HT-29 (cell line): ENCODE measurements around the gene NRP2. TPM values are rescaled to one million over a fixed set of nuclear protein-coding genes. Genes with fewer than 3 reads are reported as not detected.
A peak's percentile ranks its signal among the peaks of the same experiment; 100 is the strongest.

Source experiments
- DNase-seq: peaks from one replicate; pipeline ENCODE4 v3.0.0-alpha.2; 2015; ENCODE audit warnings: low spot score
- total RNA-seq: library from RNA; depleted of rRNA; stranded (reverse); fragments of >200 nt; shearing (Covaris generic); gene quantifications from 2 replicates; pipeline ENCODE4 v1.2.3, GENCODE V29; 2014

Gene NRP2
- total RNA-seq, 1 experiment from 2014 or later = 1.1 TPM

DNA sequence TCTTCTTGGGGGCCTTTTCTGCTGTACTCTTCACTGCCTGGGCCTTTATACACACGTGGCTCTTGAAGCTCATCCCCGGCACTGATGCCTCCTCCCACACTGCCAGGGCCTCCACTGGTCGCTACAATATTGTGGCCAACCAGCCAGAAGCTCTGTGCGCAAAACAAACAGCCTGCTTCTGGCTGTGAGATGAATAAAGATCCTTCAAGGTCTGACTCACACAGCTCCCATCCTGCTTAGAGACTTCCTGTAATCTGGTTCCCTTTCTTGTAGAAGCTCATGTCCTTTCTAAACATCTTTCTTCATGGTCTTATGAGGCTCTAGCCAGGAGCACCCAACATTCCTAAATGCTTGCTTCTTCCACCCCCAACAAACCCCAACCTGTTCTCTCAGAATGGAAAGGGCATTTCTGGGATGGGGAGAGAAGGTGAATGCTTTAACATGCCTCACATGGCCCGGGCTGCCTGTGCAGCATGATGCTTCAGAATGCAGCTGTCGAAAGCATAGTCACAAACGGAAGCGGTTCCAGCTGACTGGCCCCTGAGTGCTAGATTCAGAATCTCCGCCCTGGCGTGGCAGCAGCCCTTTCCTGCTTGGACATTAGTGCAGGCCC is 24.6 kb downstream of the NRP2 start:
- DNase-seq = peak; percentile 14

DNA sequence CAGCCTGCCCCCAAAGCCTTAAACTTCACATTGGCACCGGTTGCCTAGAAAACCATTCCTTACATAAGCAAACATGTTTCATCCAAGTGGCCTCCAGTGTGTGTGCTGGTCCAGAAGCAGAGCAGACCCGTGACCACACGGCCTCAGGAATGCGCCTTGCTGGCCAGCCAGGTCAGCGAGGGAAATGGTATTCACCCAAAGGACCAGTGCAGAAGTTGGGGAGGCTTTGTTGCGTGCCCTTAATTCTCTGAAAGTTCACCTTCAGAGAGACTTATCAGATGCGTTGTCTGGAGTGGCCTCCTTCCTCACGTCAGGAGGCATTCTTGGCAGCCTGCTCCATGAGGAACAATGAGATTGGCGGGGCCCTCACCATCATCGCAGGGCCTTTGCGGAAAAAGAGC is 25.9 kb downstream of the NRP2 start:
- no peak for DNase-seq

DNA sequence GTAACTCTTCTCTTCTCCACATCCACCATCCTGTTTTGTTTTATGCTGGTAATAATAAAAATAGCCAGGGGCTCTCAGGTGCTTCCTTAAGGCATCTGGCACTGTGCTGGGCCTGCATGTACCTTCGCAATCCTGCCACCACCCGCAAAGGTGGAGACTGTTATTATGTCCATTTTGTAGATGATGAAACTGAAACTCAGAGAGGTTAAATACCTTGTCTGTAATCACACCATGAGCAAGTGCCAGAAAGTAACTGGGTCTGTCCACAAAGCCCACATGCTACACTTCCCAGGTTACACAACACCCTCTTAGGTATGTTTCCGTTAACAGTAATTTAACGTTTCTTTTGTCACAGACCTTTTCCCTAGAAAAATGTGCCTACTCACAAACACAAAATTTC is 27.0 kb downstream of the NRP2 start:
- DNase-seq = no peak

DNA sequence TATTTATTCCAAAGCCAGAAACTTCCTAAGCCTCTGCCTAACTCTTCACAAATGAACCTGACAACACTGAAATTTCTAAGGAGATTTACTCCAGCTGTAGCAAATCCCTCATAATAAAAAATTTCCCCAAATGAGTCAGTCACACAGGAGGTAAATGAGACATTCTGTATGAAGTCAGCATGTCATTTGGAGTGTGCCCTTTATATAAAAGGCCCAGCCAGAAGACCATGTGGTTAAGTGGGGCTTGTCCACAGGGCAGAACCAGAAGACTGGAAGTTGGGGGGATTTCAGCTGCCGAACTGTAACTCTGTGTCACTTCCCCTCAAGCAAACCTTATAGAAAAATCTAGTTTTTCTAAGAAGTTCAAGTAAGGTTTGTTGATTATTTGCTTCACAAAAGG is 30.2 kb downstream of the NRP2 start:
- no peak for DNase-seq

DNA sequence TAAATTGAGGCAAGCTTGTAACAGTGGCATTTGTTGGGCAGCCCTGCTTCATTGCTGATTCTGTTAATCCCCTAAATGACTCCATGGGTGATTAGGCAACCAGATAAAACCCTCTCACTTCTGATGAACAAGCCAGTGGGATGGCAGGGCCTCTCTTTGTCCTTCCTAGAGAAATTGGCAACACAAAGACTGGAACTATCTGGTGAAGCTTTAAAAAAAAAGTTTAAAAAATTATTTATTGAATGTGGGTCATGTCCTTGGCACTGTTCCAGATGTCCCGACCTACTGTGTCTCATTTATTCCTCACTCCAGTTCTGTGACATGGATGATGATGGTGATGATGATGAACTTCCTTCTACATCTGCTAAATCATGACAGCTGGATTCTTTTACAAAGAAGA is 30.8 kb downstream of the NRP2 start:
- DNase-seq = no peak

DNA sequence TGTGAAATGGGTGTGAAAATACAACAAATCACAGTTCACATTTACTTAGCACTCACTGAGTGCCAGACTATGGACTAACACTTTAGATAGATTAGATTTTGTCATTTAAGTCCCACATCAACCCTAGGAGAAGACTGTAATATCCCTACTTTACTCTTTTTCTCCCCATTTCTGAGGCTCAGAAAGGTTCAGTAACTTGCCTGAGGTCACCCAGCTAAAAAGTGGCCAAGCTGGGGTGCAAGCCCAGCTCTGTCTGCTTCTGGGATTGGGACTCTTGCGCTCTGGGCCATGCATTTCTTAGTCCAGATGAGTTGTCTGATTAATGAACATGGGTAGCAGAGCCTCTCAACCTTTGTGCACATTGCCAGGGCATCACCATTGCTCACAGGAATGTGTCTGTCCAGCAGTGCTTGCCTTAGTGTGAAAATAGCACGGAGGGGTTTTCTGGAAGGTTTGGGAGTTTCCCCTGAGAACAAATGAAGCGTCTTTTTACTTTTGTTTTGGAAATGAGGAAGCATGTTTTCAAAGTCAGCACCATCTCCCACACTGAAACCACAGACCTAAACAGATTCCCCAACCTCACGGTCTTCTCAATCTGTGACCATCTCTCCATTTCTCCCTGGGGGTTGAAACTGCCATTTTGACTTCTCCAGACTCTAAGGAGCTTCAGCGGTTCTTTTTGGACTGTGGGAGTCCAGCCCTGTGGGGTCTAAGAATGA is 31.9 kb downstream of the NRP2 start:
- DNase-seq = no peak

DNA sequence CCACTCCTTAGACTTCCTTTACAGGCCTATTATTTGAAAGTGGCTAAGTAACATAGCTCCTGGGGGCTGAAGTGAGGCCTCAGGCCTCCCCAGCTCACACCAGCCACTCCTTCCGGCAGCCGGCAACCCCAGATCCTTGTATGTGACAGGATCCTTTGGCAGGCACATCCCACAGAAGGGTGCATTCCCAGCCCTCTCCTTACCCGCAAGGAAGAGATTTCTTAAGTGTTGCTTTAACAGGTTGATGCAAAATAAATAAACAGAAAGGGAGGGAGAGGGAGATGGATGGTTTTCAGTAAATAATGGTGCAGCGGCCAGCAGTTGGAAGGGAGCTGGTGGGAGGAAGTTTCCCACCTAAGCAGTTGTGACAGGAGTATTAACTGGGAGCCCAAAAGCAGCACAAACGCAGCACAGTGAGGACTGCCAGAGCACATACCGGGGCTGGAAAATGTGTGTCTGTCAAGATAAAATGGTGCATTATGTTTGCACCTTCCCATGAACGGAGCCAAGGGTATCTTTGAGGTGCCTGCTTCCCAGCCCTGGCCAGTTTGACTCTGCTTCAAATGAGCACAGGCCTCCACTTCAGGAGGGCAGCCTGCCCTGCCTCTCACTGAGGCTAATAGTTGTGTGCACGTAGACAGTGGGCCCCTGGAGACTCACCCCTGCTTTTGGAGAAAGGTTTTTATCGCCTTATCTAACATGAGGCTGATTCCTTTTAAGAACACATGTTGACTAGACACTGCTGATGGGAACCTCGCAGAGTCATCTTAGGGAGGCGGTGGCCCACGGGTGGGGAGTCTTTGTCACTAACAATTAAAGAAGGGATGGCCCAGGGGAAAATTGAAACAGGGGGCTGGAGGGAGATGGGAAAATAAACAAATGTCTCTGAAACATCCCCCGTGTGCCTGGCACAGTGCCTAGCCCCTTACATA is 32.8 kb downstream of the NRP2 start:
- DNase-seq = no peak

DNA sequence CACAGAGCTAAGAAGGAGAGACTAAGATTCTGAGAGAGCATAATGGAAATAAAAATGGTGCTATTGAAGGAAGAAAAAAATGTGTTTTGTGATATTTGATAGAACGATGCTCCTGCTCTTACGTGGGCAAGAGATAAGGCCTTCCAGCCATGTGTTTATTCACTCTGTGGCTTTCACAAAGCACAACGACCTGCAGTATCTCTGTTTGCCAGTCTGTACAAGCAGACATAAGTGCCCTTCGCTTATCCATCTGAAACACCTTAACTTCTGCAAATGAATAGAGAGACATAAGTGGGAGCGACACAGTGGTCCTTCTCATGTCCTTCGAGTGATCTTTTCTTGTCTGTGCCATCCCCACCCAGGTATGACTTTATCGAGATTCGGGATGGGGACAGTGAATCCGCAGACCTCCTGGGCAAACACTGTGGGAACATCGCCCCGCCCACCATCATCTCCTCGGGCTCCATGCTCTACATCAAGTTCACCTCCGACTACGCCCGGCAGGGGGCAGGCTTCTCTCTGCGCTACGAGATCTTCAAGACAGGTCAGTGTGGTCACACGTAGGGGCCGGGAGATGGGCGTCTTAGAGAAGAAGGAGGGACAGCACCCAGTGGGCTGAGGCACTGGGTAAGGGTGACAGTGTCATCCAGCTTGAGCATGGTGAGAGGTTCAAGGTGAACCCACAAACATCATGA is 33.7 kb downstream of the NRP2 start:
- DNase-seq = peak; percentile 42

DNA sequence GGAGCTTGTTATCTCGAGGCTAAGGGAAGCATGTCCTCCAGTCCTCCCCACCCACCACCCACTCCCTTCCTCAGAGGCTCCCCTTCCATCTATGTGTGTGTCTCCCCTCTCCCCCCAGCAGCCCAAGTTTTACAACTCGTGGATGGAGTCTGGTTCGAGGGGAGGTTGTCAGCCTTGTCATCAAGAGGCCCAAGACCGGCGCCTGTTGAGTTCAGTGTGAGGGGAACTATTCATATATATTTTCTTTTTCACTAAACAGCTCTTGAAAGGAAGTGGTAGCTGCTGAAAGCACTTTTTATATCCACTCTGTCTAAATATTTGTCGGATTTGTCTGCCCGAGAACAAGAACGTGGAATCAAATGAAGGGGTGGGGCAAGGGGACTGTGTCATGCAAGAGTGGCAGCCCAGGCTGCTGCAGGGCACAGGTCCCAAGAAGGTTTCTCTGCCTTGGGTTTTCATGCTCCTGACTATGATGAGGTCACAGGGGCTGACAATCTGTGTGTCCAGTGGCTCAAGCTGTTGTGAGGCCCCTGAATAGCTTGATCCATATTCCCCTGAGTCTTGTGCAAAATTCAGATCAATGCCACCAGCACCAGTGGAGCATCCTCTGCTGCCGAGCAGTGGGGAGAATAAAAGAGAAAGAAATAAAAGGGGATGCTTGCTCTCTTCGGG is 35.0 kb downstream of the NRP2 start:
- no peak for DNase-seq

DNA sequence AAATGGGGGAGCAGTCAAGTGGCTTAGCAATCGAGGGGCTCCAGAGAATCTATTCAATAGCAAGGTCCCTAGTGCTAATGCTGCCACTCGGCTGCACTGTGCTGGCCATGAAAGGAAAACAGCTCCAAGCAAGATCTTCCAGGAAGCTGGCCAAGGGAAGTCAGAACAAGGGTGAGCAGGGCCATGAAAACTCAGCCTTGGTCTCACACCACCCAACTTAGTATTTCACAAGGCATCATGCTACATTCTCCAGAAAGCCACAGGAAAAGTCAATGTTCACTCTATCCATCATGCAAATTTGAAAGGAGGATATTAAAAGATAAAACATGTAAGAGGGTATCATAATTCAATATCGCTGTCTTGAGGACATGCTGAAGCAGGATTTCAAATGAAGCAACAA is 35.7 kb downstream of the NRP2 start:
- no peak for DNase-seq

DNA sequence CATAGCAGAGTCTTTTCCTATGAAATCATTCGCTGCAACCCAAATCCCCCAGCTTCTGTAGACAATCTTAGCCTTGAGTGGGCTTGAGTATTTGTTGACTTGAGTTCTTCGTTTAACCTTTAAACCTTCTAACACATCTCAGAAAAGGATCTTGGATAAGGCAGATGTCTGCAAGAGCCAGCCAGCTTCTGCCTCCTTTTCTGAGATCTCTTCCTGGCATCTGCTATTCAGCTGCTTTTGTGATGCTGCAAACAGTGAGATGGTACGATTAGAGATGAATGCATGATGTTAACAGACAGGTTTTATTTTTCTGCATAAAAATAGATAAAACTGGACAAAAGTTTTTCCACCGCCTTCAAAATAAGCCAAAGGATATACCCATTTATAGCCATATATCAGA is 37.5 kb downstream of the NRP2 start:
- no peak for DNase-seq

DNA sequence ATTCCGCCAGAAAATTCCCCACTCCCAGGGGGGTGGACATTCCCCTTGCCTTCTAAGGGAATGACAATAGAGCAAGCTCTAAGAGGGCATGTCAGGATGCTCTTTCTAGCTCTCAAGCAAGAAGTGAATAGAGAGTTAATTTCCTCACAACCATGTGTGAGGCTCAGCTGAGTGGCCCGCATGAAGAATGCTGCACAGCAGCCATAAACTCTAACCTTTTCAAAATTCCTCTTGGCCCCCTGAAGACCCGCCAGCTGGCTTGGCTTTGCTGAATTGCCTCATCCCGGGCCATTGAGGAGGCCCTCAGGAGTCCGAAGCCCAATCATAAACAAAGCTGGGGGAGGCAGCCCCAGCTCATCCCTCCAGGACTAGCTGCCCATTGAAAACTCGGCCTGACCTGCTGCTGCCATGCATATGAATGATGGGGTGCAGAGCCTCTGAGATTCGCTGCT is 38.2 kb downstream of the NRP2 start:
- DNase-seq = no peak

DNA sequence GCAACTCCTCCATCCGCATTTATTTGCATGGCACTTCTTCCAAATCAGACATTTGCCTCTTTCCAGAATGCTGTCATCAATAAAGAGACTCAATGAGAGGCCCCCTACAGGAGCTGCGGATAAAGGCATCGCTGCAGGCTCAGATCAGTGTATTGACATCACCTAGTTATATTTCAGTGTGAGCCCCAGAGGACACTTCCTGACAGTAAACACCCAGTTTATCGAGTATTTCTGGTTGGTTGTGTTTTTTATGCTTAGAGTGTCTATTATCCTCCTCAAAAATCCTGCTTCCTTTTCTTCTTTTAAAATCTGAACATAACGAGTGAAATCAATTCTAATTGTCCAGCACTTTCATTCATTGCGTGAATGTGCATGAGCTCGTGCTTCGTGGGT is 38.8 kb downstream of the NRP2 start:
- no peak for DNase-seq

DNA sequence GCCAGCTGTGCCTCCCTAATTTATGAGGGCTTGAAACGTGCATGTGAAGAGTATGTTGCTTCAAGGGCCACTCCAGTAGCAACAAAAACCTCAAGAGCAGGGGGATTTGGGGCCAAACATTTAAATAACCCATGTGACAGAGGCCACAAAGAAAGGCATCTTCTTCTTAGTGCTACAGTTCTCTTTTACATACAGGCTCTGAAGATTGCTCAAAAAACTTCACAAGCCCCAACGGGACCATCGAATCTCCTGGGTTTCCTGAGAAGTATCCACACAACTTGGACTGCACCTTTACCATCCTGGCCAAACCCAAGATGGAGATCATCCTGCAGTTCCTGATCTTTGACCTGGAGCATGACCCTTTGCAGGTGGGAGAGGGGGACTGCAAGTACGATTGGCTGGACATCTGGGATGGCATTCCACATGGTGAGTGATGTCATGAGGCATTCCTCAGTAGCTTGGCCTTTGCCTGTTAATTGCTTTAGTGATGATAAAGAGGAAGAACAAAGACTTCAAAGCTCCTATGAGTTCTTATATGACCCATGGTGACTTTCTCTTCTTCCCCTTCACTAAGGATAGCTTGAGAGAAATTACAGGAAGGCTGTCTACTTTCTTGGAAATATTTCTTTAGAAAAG is 40.1 kb downstream of the NRP2 start:
- no peak for DNase-seq

DNA sequence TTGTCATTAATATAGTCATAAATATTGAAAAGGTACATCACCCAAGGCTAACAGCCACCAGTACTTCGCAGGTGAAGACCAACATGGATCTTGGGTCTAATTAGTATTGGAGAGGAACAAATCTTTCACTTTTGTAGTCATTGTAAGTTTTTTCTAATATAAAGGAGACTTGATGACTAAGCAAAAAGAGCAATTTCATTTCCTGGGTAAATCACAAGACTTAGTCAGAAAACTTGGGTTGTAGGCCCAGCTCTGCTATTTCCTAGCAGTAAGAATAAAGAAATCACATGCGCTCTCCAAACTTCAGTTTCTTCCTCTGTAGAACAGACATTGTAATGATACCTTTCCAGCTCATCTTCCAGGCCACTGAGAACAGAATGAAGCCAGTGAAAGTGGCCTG is 40.9 kb downstream of the NRP2 start:
- no peak for DNase-seq

DNA sequence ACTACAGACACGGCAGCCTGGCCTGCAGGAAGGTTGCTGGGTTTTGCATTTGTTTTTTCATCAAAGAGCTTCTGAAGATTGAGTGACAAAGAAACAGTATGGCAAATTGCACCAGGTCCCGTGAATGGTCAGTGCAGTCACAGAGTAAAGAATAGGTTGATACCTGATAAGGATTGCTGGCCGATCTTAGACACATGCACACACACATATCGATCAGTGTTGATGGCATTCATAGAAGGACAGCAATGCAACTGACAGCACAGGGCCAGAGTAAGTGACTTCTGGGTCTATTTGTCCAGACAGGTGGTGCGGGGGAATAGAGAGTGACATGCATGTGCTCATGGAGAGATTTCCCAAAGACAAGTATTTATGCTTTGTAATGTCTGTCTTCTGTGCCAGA is 42.8 kb downstream of the NRP2 start:
- DNase-seq = no peak

DNA sequence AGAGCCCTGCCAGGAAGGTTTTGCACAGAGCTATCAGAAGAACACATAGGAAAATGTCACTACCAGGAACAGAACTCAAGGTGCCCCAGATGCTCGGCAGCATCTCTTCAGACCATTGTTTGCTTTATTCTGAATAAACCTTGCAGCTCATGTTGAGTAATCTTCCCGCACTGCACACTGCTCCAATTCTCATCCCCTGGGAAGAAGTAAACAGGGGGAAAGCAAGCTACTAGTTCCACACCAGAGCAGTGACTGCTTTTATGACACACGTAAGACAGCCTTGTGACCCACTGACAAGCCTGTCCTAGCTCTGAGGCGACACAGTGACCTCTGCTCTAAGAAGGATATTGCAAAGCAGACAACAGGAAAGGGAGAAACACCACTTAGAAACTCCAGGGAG is 44.2 kb downstream of the NRP2 start:
- no peak for DNase-seq

DNA sequence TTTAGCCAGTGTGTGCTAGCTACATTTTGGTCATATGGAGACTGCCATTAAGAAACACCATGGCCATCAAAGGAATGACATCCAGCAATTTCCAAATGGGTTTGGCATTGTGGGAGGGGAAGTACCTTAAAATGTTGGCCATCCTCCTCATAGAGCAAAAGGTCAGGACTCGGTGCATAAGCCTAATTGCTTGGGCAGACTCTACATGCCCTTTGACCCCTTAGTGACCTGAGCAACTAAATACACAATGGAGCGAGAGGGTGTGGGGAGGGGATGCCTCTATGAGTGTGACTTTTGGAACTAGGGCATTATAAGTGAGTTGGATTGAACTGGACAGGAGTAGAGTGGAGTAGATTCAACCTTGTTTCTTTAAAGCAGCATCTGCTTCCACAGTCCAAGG is 44.9 kb downstream of the NRP2 start:
- no peak for DNase-seq

DNA sequence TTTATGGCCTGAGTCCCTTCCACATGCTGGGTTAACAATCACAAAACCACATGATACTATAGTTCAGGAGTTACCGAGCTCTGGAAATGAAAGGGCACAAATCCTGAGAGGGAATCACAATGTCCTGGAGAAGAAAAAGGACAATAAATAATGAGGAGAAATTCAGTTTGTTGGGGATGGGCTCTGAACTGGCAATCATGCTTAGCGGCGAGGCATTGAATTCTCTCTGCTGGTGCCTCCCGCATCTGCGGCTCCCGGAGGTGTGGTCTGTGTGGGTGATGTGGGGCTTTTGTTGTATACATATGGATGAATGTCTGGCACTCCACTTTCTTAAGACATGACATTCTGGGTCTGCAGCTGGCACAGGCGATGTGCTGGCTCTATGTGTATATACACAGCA is 46.1 kb downstream of the NRP2 start:
- no peak for DNase-seq

DNA sequence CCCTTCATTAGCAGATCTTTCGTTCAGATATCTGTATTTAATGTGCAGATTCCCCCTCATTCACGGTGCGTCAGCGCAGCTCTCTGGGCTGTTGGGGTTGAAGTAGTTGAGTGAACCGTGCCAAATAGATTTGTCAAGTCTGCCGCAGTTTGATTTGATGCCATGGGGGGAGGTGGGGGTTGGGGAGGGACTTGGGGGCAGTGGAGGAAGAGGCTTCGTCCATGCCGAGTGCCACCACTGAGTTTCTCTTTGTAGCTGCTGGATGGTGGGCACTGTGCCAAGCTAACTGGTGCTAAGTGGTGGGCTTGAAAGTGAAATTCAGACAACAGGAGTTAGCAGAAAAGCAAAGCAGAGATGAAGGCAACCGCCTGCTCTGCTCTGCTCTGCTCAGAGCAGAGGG is 47.9 kb downstream of the NRP2 start:
- no peak for DNase-seq
